WTC11 (cell line): ENCODE data around the gene CHMP1B. TPM values are rescaled to one million over a fixed set of nuclear protein-coding genes. Genes with fewer than 3 reads are reported as not detected.
A peak's percentile ranks its signal among the peaks of the same experiment; 100 is the strongest.

Experiments used
- ATAC-seq: fragments of 200-7000 bp; cut with Tn5 transposase; 2 replicates; pipeline ENCODE4 v1.10.0; 2021; ENCODE audit warnings: mild to moderate bottlenecking, moderate library complexity
- CTCF ChIA-PET: fragments of 300-600 bp; sonication (Branson Sonifier 250); formaldehyde crosslinking; loops from one replicate; lab custom pipeline; 2021; ENCODE audit warnings: antibody characterized with exemption; lab: Charles Lee
- POLR2A ChIA-PET: fragments of 350-600 bp; sonication (Branson Sonifier 250); formaldehyde crosslinking; loops from one replicate; lab custom pipeline; 2021; ENCODE audit warnings: antibody characterized with exemption; lab: Charles Lee
- DNase-seq: peaks from one replicate; pipeline ENCODE4 v3.0.0; 2021; ENCODE audit warnings: low spot score
- H3K27ac Mint-ChIP-seq: 2 replicates; pipeline ENCODE4 v1.8.0; 2021; ENCODE audit warnings: mixed read lengths
- H3K27me3 Mint-ChIP-seq: 2 replicates; pipeline ENCODE4 v1.8.0; 2021; ENCODE audit warnings: low read depth, mild to moderate bottlenecking, moderate library complexity, mixed read lengths
- H3K36me3 Mint-ChIP-seq: 2 replicates; pipeline ENCODE4 v1.8.0; 2021; ENCODE audit warnings: mixed read lengths
- H3K4me1 Mint-ChIP-seq: 2 replicates; pipeline ENCODE4 v1.8.0; 2022; ENCODE audit warnings: mixed read lengths
- H3K4me3 Mint-ChIP-seq: 2 replicates; pipeline ENCODE4 v1.8.0; 2021; ENCODE audit warnings: mild to moderate bottlenecking, moderate library complexity, mixed read lengths
- H3K9me3 Mint-ChIP-seq: 2 replicates; pipeline ENCODE4 v1.8.0; 2021; ENCODE audit warnings: mixed read lengths
- ARID4B ChIP-seq: sonication (generic); formaldehyde crosslinking; IDR thresholded peaks from 2 replicates; pipeline ENCODE4 v1.8.0; 2023; ENCODE audit warnings: missing genetic modification reagents, mild to moderate bottlenecking, borderline replicate concordance
- CBFB ChIP-seq: sonication (generic); formaldehyde crosslinking; IDR thresholded peaks from 2 replicates; pipeline ENCODE4 v1.8.1; 2022; ENCODE audit warnings: mild to moderate bottlenecking, low read depth, missing genetic modification reagents
- CTCF ChIP-seq: fragments of 200-600 bp; IDR thresholded peaks from 2 replicates; pipeline ENCODE4 v1.8.0; 2022; ENCODE audit warnings: antibody characterized with exemption
- EMX1 ChIP-seq: fragments of 250-450 bp; sonication (Bioruptor Pico); IDR thresholded peaks from 2 replicates; pipeline ENCODE4 v1.8.0; 2021; ENCODE audit warnings: mild to moderate bottlenecking
- HMGXB4 ChIP-seq: sonication (generic); formaldehyde crosslinking; IDR thresholded peaks from 2 replicates; pipeline ENCODE4 v1.8.1; 2023; ENCODE audit warnings: mild to moderate bottlenecking, moderate library complexity, missing genetic modification reagents
- MLX ChIP-seq: sonication (generic); formaldehyde crosslinking; IDR thresholded peaks from 2 replicates; pipeline ENCODE4 v1.8.1; 2023; ENCODE audit warnings: mild to moderate bottlenecking, missing genetic modification reagents, moderate library complexity
- NR2C2 ChIP-seq: sonication (generic); formaldehyde crosslinking; IDR thresholded peaks from 2 replicates; pipeline ENCODE4 v1.8.0; 2022; ENCODE audit warnings: mild to moderate bottlenecking, missing genetic modification reagents
- NR3C1 ChIP-seq: sonication (generic); formaldehyde crosslinking; conservative IDR thresholded peaks from 2 replicates; pipeline ENCODE4 v1.8.1; 2023; ENCODE audit warnings: low read depth, mild to moderate bottlenecking, missing genetic modification reagents
- PREB ChIP-seq: sonication (generic); formaldehyde crosslinking; IDR thresholded peaks from 2 replicates; pipeline ENCODE4 v1.8.1; 2022; ENCODE audit warnings: mild to moderate bottlenecking, missing genetic modification reagents, moderate library complexity, borderline replicate concordance
- PRRX2 ChIP-seq: fragments of 250-450 bp; sonication (Bioruptor Pico); IDR thresholded peaks from 2 replicates; pipeline ENCODE4 v1.8.0; 2021; ENCODE audit warnings: mild to moderate bottlenecking
- SMAD3 ChIP-seq: sonication (generic); formaldehyde crosslinking; IDR thresholded peaks from 2 replicates; pipeline ENCODE4 v1.8.0; 2022; ENCODE audit warnings: missing genetic modification reagents, mild to moderate bottlenecking, borderline replicate concordance
- ZBTB21 ChIP-seq: sonication (generic); formaldehyde crosslinking; IDR thresholded peaks from 2 replicates; pipeline ENCODE4 v1.8.1; 2023; ENCODE audit warnings: mild to moderate bottlenecking, missing genetic modification reagents, borderline replicate concordance
- ZBTB43 ChIP-seq: sonication (generic); formaldehyde crosslinking; IDR thresholded peaks from 2 replicates; pipeline ENCODE4 v1.8.1; 2023; ENCODE audit warnings: mild to moderate bottlenecking, missing genetic modification reagents
- ZNF121 ChIP-seq: sonication (generic); formaldehyde crosslinking; IDR thresholded peaks from 2 replicates; pipeline ENCODE4 v1.8.0; 2023; ENCODE audit warnings: missing genetic modification reagents
- ZNF396 ChIP-seq: fragments of 250-450 bp; sonication (Bioruptor Pico); IDR thresholded peaks from 2 replicates; pipeline ENCODE4 v1.8.0; 2021; ENCODE audit warnings: mild to moderate bottlenecking, moderate library complexity, borderline replicate concordance
- total RNA-seq: library from RNA; stranded (reverse); gene quantifications from 3 replicates; pipeline ENCODE4 v1.2.3, GENCODE V29; 2021

Gene CHMP1B
- total RNA-seq, 1 experiment from 2014 or later, result 37.2 TPM

- no peak overlapping the region for H3K27ac Mint-ChIP-seq
- 0 out of 2 replicates have a peak, but pooled peaks cover 4% of the 10 kb centered on the region for H3K9me3 Mint-ChIP-seq
- DNase-seq, result no peak
- TF ChIP-seq CBFB (CRISPR knock-in tag), result no peak
- TF ChIP-seq MLX (CRISPR knock-in tag), result no peak
- no peak for TF ChIP-seq PREB (CRISPR knock-in tag)
- TF ChIP-seq SMAD3, result no peak
- TF ChIP-seq ARID4B (CRISPR knock-in tag), result no peak
- TF ChIP-seq, all 79 proteins: peak for 0
- ChIA-PET POLR2A (no interaction called here), CTCF (interaction anchor here (1.2 to 1.4 kb wide), 2 partner anchors 88 to 218 kb away, joined by 3 to 7 read pairs; no protein-coding TSS in a partner anchor)
- H3K27me3 Mint-ChIP-seq, result no peaks in the 10 kb centered on the region
- H3K4me1 Mint-ChIP-seq, result peaks cover 29% of the 10 kb centered on the region
- no peak overlapping the region for H3K4me3 Mint-ChIP-seq
- no peak for ATAC-seq
- H3K36me3 Mint-ChIP-seq, result no peaks in the 10 kb centered on the region
Measured at GRCh38 chr18:11820697-11821096, 30.5 kb upstream of the CHMP1B start.

GRCh38 chr18:11821208-11821607 lies 30.0 kb upstream of the CHMP1B start:
- Mint-ChIP-seq H3K9me3 (0 out of 2 replicates have a peak, but pooled peaks cover 4% of the 10 kb centered on the region), H3K36me3 (no peaks in the 10 kb centered on the region), H3K4me3 (no peak overlapping the region), H3K4me1 (peaks cover 31% of the 10 kb centered on the region), H3K27me3 (no peaks in the 10 kb centered on the region), H3K27ac (peak overlapping the region; percentile 89)
- ChIA-PET POLR2A (no interaction called here), CTCF (interaction anchor here (0.7 to 1.4 kb wide), 6 partner anchors 30 to 227 kb away, joined by 3 to 7 read pairs (median 3); no protein-coding TSS in a partner anchor)
- TF ChIP-seq PRRX2 (CRISPR knock-in tag) (no peak), NR2C2 (CRISPR knock-in tag) (no peak), ZBTB21 (CRISPR knock-in tag) (no peak), ZBTB43 (CRISPR knock-in tag) (no peak), CTCF (no peak), ZNF396 (CRISPR knock-in tag) (no peak), NR3C1 (CRISPR knock-in tag) (no peak), ZNF121 (CRISPR knock-in tag) (no peak), HMGXB4 (CRISPR knock-in tag) (no peak), EMX1 (no peak)
- no peak for DNase-seq
- no peak for ATAC-seq
